ENCODE results near the gene GALNT7. TPM values are rescaled to one million over a fixed set of nuclear protein-coding genes. Genes with fewer than 3 reads are reported as not detected.

The GALNT7 gene
- total RNA-seq, 1 experiment from 2014 or later = 16.8 TPM

DNA sequence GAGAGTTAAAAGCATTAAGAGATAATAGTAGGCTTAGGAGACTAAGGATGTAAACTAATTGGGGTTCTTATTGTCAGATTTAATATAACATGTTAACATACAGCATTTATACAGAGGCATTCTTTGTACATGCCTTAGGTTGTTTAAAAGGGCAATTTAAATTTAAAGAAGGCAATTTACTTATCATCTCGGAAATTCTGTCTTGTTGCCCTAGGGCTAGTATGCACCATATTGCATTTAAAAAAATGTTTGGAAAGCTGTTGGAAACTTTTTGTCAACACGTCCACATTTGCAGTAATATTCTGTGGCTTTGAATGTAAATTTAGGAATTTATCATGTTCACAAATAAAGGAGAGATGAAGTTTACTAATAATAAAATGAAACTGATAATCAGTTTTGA lies 25.5 kb downstream of the GALNT7 start:
- no peak overlapping the region for H3K4me3 Mint-ChIP-seq (ENCODE audit: unreplicated experiment)

DNA sequence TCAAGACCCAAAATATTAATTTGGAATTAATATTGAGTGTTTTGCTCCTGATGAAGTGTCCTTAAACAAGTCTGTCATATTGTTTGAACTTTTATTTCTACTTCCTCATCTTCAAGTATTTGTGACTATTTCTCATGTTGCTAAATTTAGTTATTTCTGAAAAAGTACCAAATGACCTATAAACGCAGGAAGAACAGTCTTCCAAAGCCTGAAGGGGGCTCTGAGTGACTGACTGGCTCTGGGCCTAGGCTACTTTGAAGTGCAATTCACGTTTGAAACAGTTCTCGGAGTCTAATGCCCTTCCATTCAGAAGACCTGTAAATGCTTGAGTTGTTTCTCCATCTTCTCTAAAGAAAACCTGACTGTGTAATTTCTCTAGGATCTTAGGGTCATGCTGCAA lies 26.5 kb downstream of the GALNT7 start:
- BruUV-seq (replicated peaks) = no TSS peak
- Mint-ChIP-seq H3K27ac (ENCODE audit: unreplicated experiment) (no peak overlapping the region), H3K36me3 (ENCODE audit: insufficient read depth, unreplicated experiment) (no peaks in the 10 kb centered on the region), H3K4me1 (ENCODE audit: low read depth, unreplicated experiment) (peaks cover 20% of the 10 kb centered on the region), H3K9me3 (ENCODE audit: unreplicated experiment) (no peaks in the 10 kb centered on the region), H3K4me3 (ENCODE audit: unreplicated experiment) (no peak overlapping the region), H3K27me3 (ENCODE audit: insufficient read depth, unreplicated experiment) (no peaks in the 10 kb centered on the region)
- intact Hi-C loops (cut with micrococcal nuclease; ENCODE audit: unreplicated experiment) = no loop called here
- POLR2A ChIA-PET = no interaction called here
- H3K4me1 ChIP-seq = peaks cover 11% of the 10 kb centered on the region
- H3K27me3 ChIP-seq (replicated peaks; ENCODE audit: control insufficient read depth, insufficient read depth, low read length) = no peaks in the 10 kb centered on the region
- CTCF ChIA-PET = no interaction called here
- no peak overlapping the region for H3K4me3 ChIP-seq (ENCODE audit: low read depth, low read length)
- TF ChIP-seq, protein P1, sequence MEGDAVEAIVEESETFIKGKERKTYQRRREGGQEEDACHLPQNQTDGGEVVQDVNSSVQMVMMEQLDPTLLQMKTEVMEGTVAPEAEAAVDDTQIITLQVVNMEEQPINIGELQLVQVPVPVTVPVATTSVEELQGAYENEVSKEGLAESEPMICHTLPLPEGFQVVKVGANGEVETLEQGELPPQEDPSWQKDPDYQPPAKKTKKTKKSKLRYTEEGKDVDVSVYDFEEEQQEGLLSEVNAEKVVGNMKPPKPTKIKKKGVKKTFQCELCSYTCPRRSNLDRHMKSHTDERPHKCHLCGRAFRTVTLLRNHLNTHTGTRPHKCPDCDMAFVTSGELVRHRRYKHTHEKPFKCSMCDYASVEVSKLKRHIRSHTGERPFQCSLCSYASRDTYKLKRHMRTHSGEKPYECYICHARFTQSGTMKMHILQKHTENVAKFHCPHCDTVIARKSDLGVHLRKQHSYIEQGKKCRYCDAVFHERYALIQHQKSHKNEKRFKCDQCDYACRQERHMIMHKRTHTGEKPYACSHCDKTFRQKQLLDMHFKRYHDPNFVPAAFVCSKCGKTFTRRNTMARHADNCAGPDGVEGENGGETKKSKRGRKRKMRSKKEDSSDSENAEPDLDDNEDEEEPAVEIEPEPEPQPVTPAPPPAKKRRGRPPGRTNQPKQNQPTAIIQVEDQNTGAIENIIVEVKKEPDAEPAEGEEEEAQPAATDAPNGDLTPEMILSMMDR (IDR thresholded peaks at IDR 0.05; ENCODE audit: insufficient read depth in 1 of 2, low read depth in 1 of 2, low read length in 1 of 2, severe bottlenecking in 1 of 2, unreplicated experiment in 1 of 2) = no peak
- H3K36me3 ChIP-seq (ENCODE audit: control insufficient read depth, insufficient read depth, low read length) = no peaks in the 10 kb centered on the region
- no peak for DNase-seq
- no peaks in the 10 kb centered on the region for H3K9me3 ChIP-seq

More for the DNA sequence above, 25.5 kb downstream of the GALNT7 start:
- no peak overlapping the region for H3K4me3 ChIP-seq (ENCODE audit: low read depth, low read length)
- no peak for DNase-seq
- H3K4me1 Mint-ChIP-seq (ENCODE audit: low read depth, unreplicated experiment) = peaks cover 20% of the 10 kb centered on the region
- H3K9me3 Mint-ChIP-seq (ENCODE audit: unreplicated experiment) = no peaks in the 10 kb centered on the region
- no TSS peak for BruUV-seq (replicated peaks)
- no peaks in the 10 kb centered on the region for H3K27me3 ChIP-seq (replicated peaks; ENCODE audit: control insufficient read depth, insufficient read depth, low read length)
- H3K27ac Mint-ChIP-seq (ENCODE audit: unreplicated experiment) = no peak overlapping the region
- TF ChIP-seq, protein P1 (IDR thresholded peaks at IDR 0.05; ENCODE audit: insufficient read depth in 1 of 2, low read depth in 1 of 2, low read length in 1 of 2, severe bottlenecking in 1 of 2, unreplicated experiment in 1 of 2) = no peak
- POLR2A ChIA-PET = no interaction called here
- intact Hi-C loops (cut with micrococcal nuclease; ENCODE audit: unreplicated experiment) = no loop called here
- H3K36me3 ChIP-seq (ENCODE audit: control insufficient read depth, insufficient read depth, low read length) = no peaks in the 10 kb centered on the region
- H3K27me3 Mint-ChIP-seq (ENCODE audit: insufficient read depth, unreplicated experiment) = no peaks in the 10 kb centered on the region
- peaks cover 11% of the 10 kb centered on the region for H3K4me1 ChIP-seq
- no peaks in the 10 kb centered on the region for H3K36me3 Mint-ChIP-seq (ENCODE audit: insufficient read depth, unreplicated experiment)
- CTCF ChIA-PET = no interaction called here
- H3K9me3 ChIP-seq = no peaks in the 10 kb centered on the region

DNA sequence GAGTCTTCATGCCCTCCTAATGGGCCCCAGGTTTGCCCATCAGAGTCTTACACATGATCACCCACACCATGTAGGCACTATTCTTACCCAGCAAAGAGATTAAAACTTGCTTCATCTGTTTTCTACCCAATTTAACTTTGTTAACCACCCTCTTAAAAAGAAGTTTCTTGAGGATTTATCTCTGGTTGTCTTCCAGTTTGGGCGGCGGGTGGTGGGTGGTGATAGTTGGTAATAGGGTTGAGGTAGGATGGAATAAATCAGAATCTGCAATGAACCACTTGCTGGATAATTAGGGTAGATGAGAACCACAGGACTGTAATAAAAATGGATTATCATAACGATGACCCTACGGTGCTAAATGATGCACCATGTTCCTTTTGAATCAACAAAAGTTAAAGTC lies 30.9 kb downstream of the GALNT7 start:
- BruUV-seq (replicated peaks) = no TSS peak
- Histone ChIP-seq H3K4me3 (ENCODE audit: low read depth, low read length) (no peak overlapping the region), H3K4me1 (no peaks in the 10 kb centered on the region), H3K9me3 (no peaks in the 10 kb centered on the region), H3K36me3 (ENCODE audit: control insufficient read depth, insufficient read depth, low read length) (no peaks in the 10 kb centered on the region), H3K27me3 (replicated peaks; ENCODE audit: control insufficient read depth, insufficient read depth, low read length) (no peaks in the 10 kb centered on the region)
- H3K27me3 Mint-ChIP-seq (ENCODE audit: insufficient read depth, unreplicated experiment) = no peaks in the 10 kb centered on the region
- no peak overlapping the region for H3K4me3 Mint-ChIP-seq (ENCODE audit: unreplicated experiment)
- no peaks in the 10 kb centered on the region for H3K36me3 Mint-ChIP-seq (ENCODE audit: insufficient read depth, unreplicated experiment)
- no peak for DNase-seq
- H3K27ac Mint-ChIP-seq (ENCODE audit: unreplicated experiment) = no peak overlapping the region
- CTCF ChIA-PET = no interaction called here
- POLR2A ChIA-PET = no interaction called here
- peaks cover 16% of the 10 kb centered on the region for H3K9me3 Mint-ChIP-seq (ENCODE audit: unreplicated experiment)
- TF ChIP-seq, protein P1 (IDR thresholded peaks at IDR 0.05; ENCODE audit: insufficient read depth in 1 of 2, low read depth in 1 of 2, low read length in 1 of 2, severe bottlenecking in 1 of 2, unreplicated experiment in 1 of 2) = no peak
- peaks cover 16% of the 10 kb centered on the region for H3K4me1 Mint-ChIP-seq (ENCODE audit: low read depth, unreplicated experiment)
- intact Hi-C loops (cut with micrococcal nuclease; ENCODE audit: unreplicated experiment) = no loop called here

All from Caco-2 (cell line).